ENCODE data around the gene RPL27A.

- TF ChIP-seq EZH2 (IDR thresholded peaks at IDR 0.05) = no peak
- TF ChIP-seq, protein P1, sequence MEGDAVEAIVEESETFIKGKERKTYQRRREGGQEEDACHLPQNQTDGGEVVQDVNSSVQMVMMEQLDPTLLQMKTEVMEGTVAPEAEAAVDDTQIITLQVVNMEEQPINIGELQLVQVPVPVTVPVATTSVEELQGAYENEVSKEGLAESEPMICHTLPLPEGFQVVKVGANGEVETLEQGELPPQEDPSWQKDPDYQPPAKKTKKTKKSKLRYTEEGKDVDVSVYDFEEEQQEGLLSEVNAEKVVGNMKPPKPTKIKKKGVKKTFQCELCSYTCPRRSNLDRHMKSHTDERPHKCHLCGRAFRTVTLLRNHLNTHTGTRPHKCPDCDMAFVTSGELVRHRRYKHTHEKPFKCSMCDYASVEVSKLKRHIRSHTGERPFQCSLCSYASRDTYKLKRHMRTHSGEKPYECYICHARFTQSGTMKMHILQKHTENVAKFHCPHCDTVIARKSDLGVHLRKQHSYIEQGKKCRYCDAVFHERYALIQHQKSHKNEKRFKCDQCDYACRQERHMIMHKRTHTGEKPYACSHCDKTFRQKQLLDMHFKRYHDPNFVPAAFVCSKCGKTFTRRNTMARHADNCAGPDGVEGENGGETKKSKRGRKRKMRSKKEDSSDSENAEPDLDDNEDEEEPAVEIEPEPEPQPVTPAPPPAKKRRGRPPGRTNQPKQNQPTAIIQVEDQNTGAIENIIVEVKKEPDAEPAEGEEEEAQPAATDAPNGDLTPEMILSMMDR (IDR thresholded peaks at IDR 0.05) = no peak
- TF ChIP-seq EZH2phosphoT487 (IDR thresholded peaks at IDR 0.05) = no peak
Observed at GRCh38 chr11:8638300-8638699, 44.3 kb upstream of the RPL27A start.

All from neural progenitor cell (in vitro differentiated cells).